Endothelial cell of umbilical vein (primary cell): ENCODE results near the gene B4GALT5. TPM values are rescaled to one million over a fixed set of nuclear protein-coding genes. Genes with fewer than 3 reads are reported as not detected.

Experiments used
- BruUV-seq: library from RNA; stranded (reverse); fragments of 400-500 nt; replicated peaks from 2 replicates; lab custom pipeline; 2021; lab: Mats Ljungman, UMichigan
- CTCF ChIA-PET: fragments of 300-600, 350-600 bp; sonication (Branson Sonifier 250); formaldehyde crosslinking; loops from one replicate; lab custom pipeline; 2021; ENCODE audit warnings: antibody characterized with exemption, inconsistent platforms; lab: Charles Lee
- POLR2A ChIA-PET: fragments of 300-600, 350-600 bp; sonication (Branson Sonifier 250); formaldehyde crosslinking; loops from one replicate; lab custom pipeline; 2021; ENCODE audit warnings: antibody characterized with exemption, inconsistent platforms; lab: Charles Lee
- DNase-seq: peaks from one replicate; pipeline ENCODE4 v3.0.0-alpha.2; 2011; ENCODE audit warnings: low read depth, low spot score
- FAIRE-seq: peaks from 2 replicates; lab custom pipeline; 2011; peaks lifted over from hg19 to GRCh38; lab: Jason Lieb, UNC
- H2AFZ ChIP-seq: 2 replicates; pipeline ENCODE4 v1.6.0; 2012; ENCODE audit warnings: low read depth, low read length, control low read depth, inconsistent platforms
- H3K27ac ChIP-seq: 2 replicates; pipeline ENCODE4 v1.5.1; 2011; ENCODE audit warnings: low read depth, mild to moderate bottlenecking, control low read depth, low read length, moderate library complexity; ENCODE audit not compliant: insufficient read depth
- H3K27me3 ChIP-seq, 2 experiments: 2 replicates each; pipeline versions ENCODE4 v1.6.0 to v1.6.1; 2011; ENCODE audit warnings: low read length in 2 of 2, mixed read lengths in 1 of 2; ENCODE audit not compliant: control insufficient read depth in 2 of 2, insufficient read depth in 2 of 2
- H3K36me3 ChIP-seq, 2 experiments: 2 replicates in 1 of 2; 3 replicates in 1 of 2; pipeline ENCODE4 v1.5.1; 2011; ENCODE audit warnings: low read length in 2 of 2, mild to moderate bottlenecking in 1 of 2, moderate library complexity in 1 of 2; ENCODE audit not compliant: control insufficient read depth in 2 of 2, insufficient read depth in 2 of 2; ENCODE audit errors: extremely low read depth in 1 of 2
- H3K4me1 ChIP-seq: 3 replicates; pipeline ENCODE4 v1.5.1; 2011; ENCODE audit warnings: mild to moderate bottlenecking, low read length; ENCODE audit not compliant: control insufficient read depth, insufficient read depth; ENCODE audit errors: extremely low read depth
- H3K4me2 ChIP-seq: 2 replicates; pipeline ENCODE4 v1.6.1; 2011; ENCODE audit warnings: low read length, control low read depth, mixed read lengths; ENCODE audit not compliant: insufficient read depth
- H3K4me3 ChIP-seq, 3 experiments: fragments of 200-600 bp in 1 of 3; sonication (generic), shearing (Covaris generic) in 1 of 3; replicated peaks in 1 of 3; 2 replicates each; pipeline ENCODE4 v1.5.1; 2011 to 2016; ENCODE audit warnings: control low read depth in 3 of 3, low read length in 3 of 3, mild to moderate bottlenecking in 2 of 3, inconsistent platforms in 1 of 3, low read depth in 1 of 3, moderate library complexity in 1 of 3; ENCODE audit not compliant: insufficient read depth in 1 of 3
- H3K79me2 ChIP-seq: 2 replicates; pipeline ENCODE4 v1.6.0; 2012; ENCODE audit warnings: low read length, inconsistent platforms; ENCODE audit not compliant: control insufficient read depth, insufficient read depth
- H3K9ac ChIP-seq: replicated peaks from 2 replicates; pipeline ENCODE3; 2011; ENCODE audit warnings: low read length, control low read depth; ENCODE audit not compliant: insufficient read depth; ENCODE audit errors: extremely low read depth
- H3K9me1 ChIP-seq: replicated peaks from 3 replicates; pipeline ENCODE4 v1.6.0; 2011; ENCODE audit warnings: mild to moderate bottlenecking, low read length; ENCODE audit not compliant: control insufficient read depth, insufficient read depth; ENCODE audit errors: extremely low read depth
- H3K9me3 ChIP-seq: replicated peaks from 2 replicates; pipeline ENCODE4 v1.5.1; 2012; ENCODE audit warnings: low read length, inconsistent platforms; ENCODE audit not compliant: control insufficient read depth, insufficient read depth
- H4K20me1 ChIP-seq: replicated peaks from 2 replicates; pipeline ENCODE3; 2011; ENCODE audit warnings: mild to moderate bottlenecking, low read length; ENCODE audit not compliant: control insufficient read depth, insufficient read depth; ENCODE audit errors: extremely low read depth
- EZH2 ChIP-seq: IDR thresholded peaks from 2 replicates; pipeline ENCODE4 v1.6.1; 2012; ENCODE audit warnings: borderline replicate concordance, low read depth, mild to moderate bottlenecking, moderate library complexity, low read length, inconsistent platforms; ENCODE audit not compliant: severe bottlenecking
- FOS ChIP-seq: IDR thresholded peaks from 2 replicates; pipeline ENCODE4 v1.6.1; 2011; ENCODE audit warnings: mild to moderate bottlenecking, low read length, moderate library complexity, borderline replicate concordance; ENCODE audit not compliant: insufficient read depth
- MYC ChIP-seq: IDR thresholded peaks from one replicate; pipeline ENCODE4 v1.6.1; 2011; ENCODE audit warnings: mild to moderate bottlenecking, low read depth, low read length
- POLR2A ChIP-seq: IDR thresholded peaks from 2 replicates; pipeline ENCODE4 v1.6.1; 2012; ENCODE audit warnings: low read depth, mild to moderate bottlenecking, control low read depth, low read length
- POLR2AphosphoS5 ChIP-seq: IDR thresholded peaks from 2 replicates; pipeline ENCODE4 v1.6.1; 2012; ENCODE audit warnings: low read depth, mild to moderate bottlenecking, control low read depth, low read length, moderate library complexity; ENCODE audit not compliant: insufficient read depth
- dilution Hi-C: fragments of 300-500 bp; cut with MboI; formaldehyde crosslinking; loops from one replicate; pipeline ENCODE4 v1.15.0; 2019; ENCODE audit warnings: low sequenced_read_pairs; ENCODE audit not compliant: extremely low pct_ligation_motif_present
- intact Hi-C: fragments of 100-400 bp; cut with micrococcal nuclease; formaldehyde crosslinking; loops from one replicate; pipeline ENCODE4 v1.10.0; 2022
- polyA plus RNA-seq, 4 experiments: library from polyadenylated mRNA; depleted of rRNA in 3 of 4; stranded (reverse) in 3 of 4; unstranded in 1 of 4; fragments of >200 nt; gene quantifications; 2 replicates each; pipeline versions ENCODE4 v1.2.1 to v1.2.3, GENCODE V29; 2011 to 2012; ENCODE audit warnings: missing spikeins in 1 of 4
- total RNA-seq: library from RNA; stranded (reverse); gene quantifications from 2 replicates; pipeline ENCODE4 v1.2.3, GENCODE V29; 2021

B4GALT5 gene
- total and polyA plus RNA-seq, 2 donors (not counting 3 experiments of a cell fraction or from before 2014, with no cell fraction given), result 54.4 to 70.1 TPM

- POLR2A ChIA-PET, result interaction anchor here (0.7 kb wide), 1 partner anchor 401 kb away, joined by 4 read pairs; no protein-coding TSS in a partner anchor
- no peak for FAIRE-seq
These were observed 43.9 kb upstream of the B4GALT5 start for GRCh38 chr20:49757597-49757996.

GRCh38 chr20:49756241-49756640 is 42.6 kb upstream of the B4GALT5 start:
- DNase-seq (no peak), FAIRE-seq (no peak)
- H3K4me1 ChIP-seq, result no peaks in the 10 kb centered on the region
- H3K9me3 ChIP-seq, result no peaks in the 10 kb centered on the region
- H4K20me1 ChIP-seq, result no peaks in the 10 kb centered on the region
- intact Hi-C loops, result no loop called here
- H3K36me3 ChIP-seq, result no peaks in the 10 kb centered on the region
- H3K9ac ChIP-seq, result no peak overlapping the region
- CTCF ChIA-PET, result no interaction called here
- H3K4me3 ChIP-seq, result no peak overlapping the region
- H3K27ac ChIP-seq, result no peak overlapping the region
- H3K79me2 ChIP-seq, result no peaks in the 10 kb centered on the region
- no peak overlapping the region for H3K4me2 ChIP-seq
- peaks cover 0 to 2% of the 10 kb centered on the region in 2 experiments for H3K27me3 ChIP-seq
- no peak for TF ChIP-seq MYC
- no peak for TF ChIP-seq FOS
- TF ChIP-seq POLR2A, result no peak
- TF ChIP-seq POLR2AphosphoS5, result no peak
- no peak for TF ChIP-seq EZH2
- no peak overlapping the region for H2AFZ ChIP-seq
- dilution Hi-C loops, result no loop called here
- BruUV-seq, result no TSS peak
- POLR2A ChIA-PET, result no interaction called here
- H3K9me1 ChIP-seq, result no peaks in the 10 kb centered on the region

More at GRCh38 chr20:49757597-49757996, 43.9 kb upstream of the B4GALT5 start:
- no peak for TF ChIP-seq FOS
- BruUV-seq, result no TSS peak
- Histone ChIP-seq H3K9me3 (no peaks in the 10 kb centered on the region), H3K27ac (no peak overlapping the region), H3K9ac (no peak overlapping the region), H4K20me1 (no peaks in the 10 kb centered on the region), H2AFZ (no peak overlapping the region), H3K4me3 (no peak overlapping the region), H3K36me3 (no peaks in the 10 kb centered on the region), H3K27me3 (peaks cover 0 to 2% of the 10 kb centered on the region in 2 experiments), H3K79me2 (no peaks in the 10 kb centered on the region), H3K9me1 (no peaks in the 10 kb centered on the region), H3K4me2 (no peak overlapping the region), H3K4me1 (no peaks in the 10 kb centered on the region)
- CTCF ChIA-PET, result interaction anchor here (0.6 to 1.9 kb wide), 5 partner anchors 10 to 216 kb away, joined by 3 to 4 read pairs (median 3); no protein-coding TSS in a partner anchor
- no peak for DNase-seq
- intact Hi-C loops (no loop called here), dilution Hi-C loops (no loop called here)
